ENCODE results near the gene PRPF6. TPM values are rescaled to one million over a fixed set of nuclear protein-coding genes. Genes with fewer than 3 reads are reported as not detected.
"Not testable (repeated sequence)": the region's sequence is repeated elsewhere in the genome, so short reads cannot be mapped to it uniquely, and the experiment has no call there.

PRPF6 gene
- total RNA-seq, 4 donors from 2014 or later: 39.3 to 68.4 (median 47.7) TPM

- peaks cover 0 to 30% of the 10 kb centered on the region in 2 donors for H3K36me3 ChIP-seq
- no peaks in the 10 kb centered on the region for H3K27me3 ChIP-seq
- DNase-seq (no peak), ATAC-seq (no peak)
- intact Hi-C loops (cut with DNase I; ENCODE audit: low total_unique reads) (loop anchor here (5.0 kb wide), 1 partner anchor 104 kb away; the partner anchor contains the start of gene TCEA2), in situ Hi-C loops (cut with MboI; ENCODE audit: low sequenced_read_pairs in 4 of 4) (no loop called here)
- TF ChIP-seq, protein P1, sequence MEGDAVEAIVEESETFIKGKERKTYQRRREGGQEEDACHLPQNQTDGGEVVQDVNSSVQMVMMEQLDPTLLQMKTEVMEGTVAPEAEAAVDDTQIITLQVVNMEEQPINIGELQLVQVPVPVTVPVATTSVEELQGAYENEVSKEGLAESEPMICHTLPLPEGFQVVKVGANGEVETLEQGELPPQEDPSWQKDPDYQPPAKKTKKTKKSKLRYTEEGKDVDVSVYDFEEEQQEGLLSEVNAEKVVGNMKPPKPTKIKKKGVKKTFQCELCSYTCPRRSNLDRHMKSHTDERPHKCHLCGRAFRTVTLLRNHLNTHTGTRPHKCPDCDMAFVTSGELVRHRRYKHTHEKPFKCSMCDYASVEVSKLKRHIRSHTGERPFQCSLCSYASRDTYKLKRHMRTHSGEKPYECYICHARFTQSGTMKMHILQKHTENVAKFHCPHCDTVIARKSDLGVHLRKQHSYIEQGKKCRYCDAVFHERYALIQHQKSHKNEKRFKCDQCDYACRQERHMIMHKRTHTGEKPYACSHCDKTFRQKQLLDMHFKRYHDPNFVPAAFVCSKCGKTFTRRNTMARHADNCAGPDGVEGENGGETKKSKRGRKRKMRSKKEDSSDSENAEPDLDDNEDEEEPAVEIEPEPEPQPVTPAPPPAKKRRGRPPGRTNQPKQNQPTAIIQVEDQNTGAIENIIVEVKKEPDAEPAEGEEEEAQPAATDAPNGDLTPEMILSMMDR (IDR thresholded peaks at IDR 0.05 in 4 of 5, conservative IDR thresholded peaks at IDR 0.05 in 1 of 5): no peak
- no peak for TF ChIP-seq POLR2A (IDR thresholded peaks at IDR 0.05)
- H3K9me3 ChIP-seq: no peaks in the 10 kb centered on the region
- H3K4me3 ChIP-seq: no peak overlapping the region
- H3K4me1 ChIP-seq: peaks cover 16 to 35% of the 10 kb centered on the region in 2 donors
- peak overlapping the region in 1 of 4 donors; percentile 84 for H3K27ac ChIP-seq
These were observed 22.5 kb upstream of the PRPF6 start for GRCh38 chr20:63958471-63958870.

- DNase-seq (no peak), ATAC-seq (no peak)
- Histone ChIP-seq H3K27ac (no peak overlapping the region), H3K36me3 (peaks cover 0 to 37% of the 10 kb centered on the region in 2 donors), H3K27me3 (no peaks in the 10 kb centered on the region), H3K9me3 (no peaks in the 10 kb centered on the region), H3K4me1 (peaks cover 11 to 28% of the 10 kb centered on the region in 2 donors), H3K4me3 (no peak overlapping the region)
- intact Hi-C loops (cut with DNase I; ENCODE audit: low total_unique reads): loop anchor here (5.0 kb wide), 1 partner anchor 103 kb away; the partner anchor contains the start of gene TCEA2
- no peak for TF ChIP-seq POLR2A (IDR thresholded peaks at IDR 0.05)
- TF ChIP-seq, protein P1 (IDR thresholded peaks at IDR 0.05 in 4 of 5, conservative IDR thresholded peaks at IDR 0.05 in 1 of 5): no peak
- in situ Hi-C loops (cut with MboI; ENCODE audit: low sequenced_read_pairs in 4 of 4): no loop called here
These were observed 21.8 kb upstream of the PRPF6 start for GRCh38 chr20:63958964-63959698.

- no peak for ATAC-seq
- Histone ChIP-seq H3K9me3 (no peaks in the 10 kb centered on the region), H3K27me3 (no peaks in the 10 kb centered on the region), H3K36me3 (peaks cover 0 to 41% of the 10 kb centered on the region in 2 donors), H3K27ac (no peak overlapping the region), H3K4me3 (no peak overlapping the region), H3K4me1 (peaks cover 5 to 22% of the 10 kb centered on the region in 2 donors)
- in situ Hi-C loops (cut with MboI; ENCODE audit: low sequenced_read_pairs in 4 of 4): no loop called here
- intact Hi-C loops (cut with DNase I; ENCODE audit: low total_unique reads): loop anchor here (5.0 kb wide), 1 partner anchor 103 kb away; the partner anchor contains the start of gene TCEA2
- no peak for TF ChIP-seq POLR2A (IDR thresholded peaks at IDR 0.05)
- TF ChIP-seq, protein P1 (IDR thresholded peaks at IDR 0.05 in 4 of 5, conservative IDR thresholded peaks at IDR 0.05 in 1 of 5): no peak
- DNase-seq: no peak
These were observed 21.2 kb upstream of the PRPF6 start for GRCh38 chr20:63959699-63960075.

DNA sequence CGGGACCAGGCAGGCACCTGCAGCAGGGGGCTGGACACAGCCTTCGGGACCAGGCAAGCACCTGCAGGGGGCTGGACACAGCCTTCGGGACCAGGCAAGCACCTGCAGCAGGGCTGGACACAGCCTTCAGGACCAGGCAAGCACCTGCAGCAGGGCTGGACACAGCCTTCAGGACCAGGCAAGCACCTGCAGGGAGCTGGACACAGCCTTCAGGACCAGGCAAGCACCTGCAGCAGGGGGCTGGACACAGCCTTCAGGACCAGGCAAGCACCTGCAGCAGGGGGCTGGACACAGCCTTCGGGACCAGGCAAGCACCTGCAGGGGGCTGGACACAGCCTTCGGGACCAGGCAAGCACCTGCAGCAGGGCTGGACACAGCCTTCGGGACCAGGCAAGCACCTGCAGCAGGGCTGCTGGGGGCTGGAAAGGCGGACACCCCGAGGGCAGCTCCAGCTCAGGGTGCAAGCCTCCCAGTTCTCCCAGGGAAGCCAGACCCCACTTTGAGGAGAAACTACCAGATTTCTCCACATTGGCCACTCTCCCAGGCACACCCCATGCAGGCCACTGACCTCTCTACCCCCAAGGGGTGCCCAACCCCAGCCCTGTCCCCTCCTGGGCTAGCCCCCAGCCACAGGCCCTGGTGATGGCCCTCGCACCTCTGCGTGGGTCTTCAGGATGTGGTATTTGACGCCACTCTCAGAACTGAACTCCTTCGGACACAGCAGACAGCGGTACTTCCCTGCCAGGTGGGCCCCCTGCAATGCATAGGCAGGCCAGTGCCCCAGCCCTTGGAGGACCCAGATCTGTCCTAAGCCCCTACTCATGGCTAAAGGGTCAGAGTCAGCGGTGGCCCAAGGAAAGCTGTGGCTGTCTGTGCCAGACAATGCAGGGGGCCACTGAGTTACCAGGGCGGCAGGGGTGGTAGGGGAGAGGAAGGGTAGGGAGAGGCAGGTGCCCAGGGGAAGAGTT lies 20.0 kb upstream of the PRPF6 start:
- ATAC-seq; intact Hi-C loops (cut with DNase I; ENCODE audit: low total_unique reads); H3K4me3 ChIP-seq; H3K27me3 ChIP-seq; DNase-seq; H3K27ac ChIP-seq; in situ Hi-C loops (cut with MboI; ENCODE audit: low sequenced_read_pairs in 4 of 4); H3K9me3 ChIP-seq: not testable (repeated sequence)
- Histone ChIP-seq H3K4me1 (peaks cover 0 to 15% of the 10 kb centered on the region in 2 donors), H3K36me3 (peaks cover 0 to 41% of the 10 kb centered on the region in 2 donors)

Data from gastrocnemius medialis (tissue), 4 donors.